GM23338 (cell line): Measurements from ENCODE around the gene MARCHF3. TPM values are rescaled to one million over a fixed set of nuclear protein-coding genes. Genes with fewer than 3 reads are reported as not detected.
A peak's percentile ranks its signal among the peaks of the same experiment; 100 is the strongest.

Experiments
- ATAC-seq: fragments of 200-7000 bp; cut with Tn5 transposase; 3 replicates; pipeline ENCODE4 v1.9.1; 2020
- DNase-seq: peaks from one replicate; pipeline ENCODE4 v3.0.0-alpha.2; 2015; ENCODE audit warnings: low spot score
- H2AFZ ChIP-seq: fragments of 200-600 bp; sonication (generic); 2 replicates; pipeline ENCODE4 v1.8.0; 2016; ENCODE audit warnings: antibody characterized with exemption, mild to moderate bottlenecking, moderate library complexity
- H3F3A ChIP-seq: fragments of 200-600 bp; sonication (generic); replicated peaks from 2 replicates; pipeline ENCODE4 v1.8.0; 2017; ENCODE audit warnings: antibody characterized with exemption, mixed run types, low read depth
- H3K27ac ChIP-seq: fragments of 200-600 bp; sonication (generic); 2 replicates; pipeline ENCODE4 v1.6.1; 2016; ENCODE audit warnings: low read depth
- H3K27me3 ChIP-seq: fragments of 200-600 bp; sonication (generic); 2 replicates; pipeline ENCODE4 v1.8.0; 2016; ENCODE audit warnings: mild to moderate bottlenecking, mixed run types, moderate library complexity; ENCODE audit not compliant: insufficient read depth
- H3K36me3 ChIP-seq: fragments of 200-600 bp; sonication (generic); 2 replicates; pipeline ENCODE4 v1.8.0; 2016; ENCODE audit warnings: mild to moderate bottlenecking; ENCODE audit not compliant: insufficient read depth
- H3K4me1 ChIP-seq: fragments of 200-600 bp; sonication (generic); 2 replicates; pipeline ENCODE4 v1.8.0; 2016; ENCODE audit warnings: mild to moderate bottlenecking, moderate library complexity; ENCODE audit not compliant: insufficient read depth
- H3K4me2 ChIP-seq: fragments of 200-600 bp; sonication (generic); 2 replicates; pipeline ENCODE4 v1.7.1; 2017; ENCODE audit warnings: mixed run types
- H3K4me3 ChIP-seq: fragments of 200-600 bp; sonication (generic); 2 replicates; pipeline ENCODE4 v1.6.1; 2016; ENCODE audit warnings: mixed run types
- H3K79me2 ChIP-seq: fragments of 200-600 bp; sonication (generic); replicated peaks from 2 replicates; pipeline ENCODE4 v1.8.0; 2017; ENCODE audit warnings: mild to moderate bottlenecking; ENCODE audit not compliant: insufficient read depth
- H3K9me2 ChIP-seq: fragments of 200-600 bp; sonication (generic); 2 replicates; pipeline ENCODE4 v1.8.0; 2017; ENCODE audit not compliant: insufficient read depth
- H4K20me1 ChIP-seq: fragments of 200-600 bp; sonication (generic); replicated peaks from 2 replicates; pipeline ENCODE4 v1.8.0; 2017; ENCODE audit warnings: mild to moderate bottlenecking; ENCODE audit not compliant: insufficient read depth
- H3K27ac Mint-ChIP-seq: 2 replicates; pipeline ENCODE4 v1.8.0; 2020; ENCODE audit warnings: inconsistent platforms, mild to moderate bottlenecking, moderate library complexity, mixed read lengths
- H3K27me3 Mint-ChIP-seq: 3 replicates; pipeline ENCODE4 v1.8.0; 2022; ENCODE audit warnings: low read depth, mild to moderate bottlenecking, moderate library complexity, mixed read lengths, inconsistent platforms; ENCODE audit not compliant: insufficient read depth, poor library complexity
- H3K36me3 Mint-ChIP-seq: 3 replicates; pipeline ENCODE4 v1.8.0; 2021; ENCODE audit warnings: low read depth, mild to moderate bottlenecking, inconsistent platforms, moderate library complexity, mixed read lengths
- H3K4me1 Mint-ChIP-seq: 3 replicates; pipeline ENCODE4 v1.8.0; 2020; ENCODE audit warnings: mild to moderate bottlenecking, inconsistent platforms, mixed read lengths
- H3K4me3 Mint-ChIP-seq: 3 replicates; pipeline ENCODE4 v1.8.0; 2021; ENCODE audit warnings: moderate library complexity, mild to moderate bottlenecking, inconsistent platforms, mixed read lengths
- H3K9me3 Mint-ChIP-seq: 3 replicates; pipeline ENCODE4 v1.8.0; 2020; ENCODE audit warnings: moderate library complexity, mild to moderate bottlenecking, inconsistent platforms, mixed read lengths
- CREB1 ChIP-seq: fragments of 250-450 bp; sonication (Bioruptor Pico); IDR thresholded peaks from 2 replicates; pipeline ENCODE4 v1.5.0; 2020; ENCODE audit warnings: low read depth, mild to moderate bottlenecking, moderate library complexity
- EZH2 ChIP-seq: fragments of 200-600 bp; sonication (generic); IDR thresholded peaks from one replicate; pipeline ENCODE4 v1.8.0; 2017; ENCODE audit warnings: antibody characterized with exemption, mild to moderate bottlenecking, low read depth; ENCODE audit not compliant: unreplicated experiment
- EZH2phosphoT487 ChIP-seq: fragments of 200-600 bp; sonication (generic); IDR thresholded peaks from one replicate; pipeline ENCODE4 v1.8.1; 2018; ENCODE audit warnings: antibody characterized with exemption; ENCODE audit not compliant: unreplicated experiment
- JUNB ChIP-seq: IDR thresholded peaks from one replicate; pipeline ENCODE4 v1.6.1; 2016; ENCODE audit warnings: antibody characterized with exemption; ENCODE audit not compliant: unreplicated experiment
- NANOG ChIP-seq: IDR thresholded peaks from 2 replicates; pipeline ENCODE4 v1.6.1; 2016; ENCODE audit warnings: antibody characterized with exemption, borderline replicate concordance
- POLR2AphosphoS5 ChIP-seq: IDR thresholded peaks from 2 replicates; pipeline ENCODE4 v1.6.1; 2016; ENCODE audit warnings: antibody characterized with exemption, low read depth
- STAT1 ChIP-seq: IDR thresholded peaks from one replicate; pipeline ENCODE4 v1.6.1; 2016; ENCODE audit warnings: antibody characterized with exemption; ENCODE audit not compliant: unreplicated experiment
- ZNF114 ChIP-seq: fragments of 250-450 bp; sonication (Bioruptor Pico); IDR thresholded peaks from 2 replicates; pipeline ENCODE4 v1.5.0; 2020; ENCODE audit warnings: mild to moderate bottlenecking, moderate library complexity
- ZNF331 ChIP-seq: fragments of 250-450 bp; sonication (Bioruptor Pico); IDR thresholded peaks from 2 replicates; pipeline ENCODE4 v1.5.0; 2020; ENCODE audit warnings: low read depth, mild to moderate bottlenecking, moderate library complexity
- polyA plus RNA-seq: library from polyadenylated mRNA; unstranded; fragments of >200 nt; fragmentation: Nextera tagmentation; extraction: Ambion mirVana; gene quantifications from 2 replicates; pipeline ENCODE4 v1.2.1, GENCODE V29; 2016
- total RNA-seq: library from RNA; depleted of rRNA; stranded (reverse); fragments of >200 nt; shearing (Covaris generic); gene quantifications from 2 replicates; pipeline ENCODE4 v1.2.3, GENCODE V29; 2014
- TF ChIP-seq, protein P1 (sequence below), 2 experiments: fragments of 200-600 bp in 1 of 2; sonication (generic) in 1 of 2; conservative IDR thresholded peaks; 2 replicates each; pipeline versions ENCODE4 v1.5.1 to v1.6.1; 2016 to 2017; ENCODE audit warnings: antibody characterized with exemption in 2 of 2, low read depth in 2 of 2, mild to moderate bottlenecking in 2 of 2, moderate library complexity in 1 of 2
- TF ChIP-seq, protein P2 (sequence below): IDR thresholded peaks from 2 replicates; pipeline ENCODE4 v1.6.1; 2016; ENCODE audit warnings: antibody characterized with exemption
- TF ChIP-seq, protein P3 (sequence below): IDR thresholded peaks from one replicate; pipeline ENCODE4 v1.6.1; 2018; ENCODE audit warnings: antibody characterized with exemption; ENCODE audit not compliant: unreplicated experiment

Gene MARCHF3
- total and polyA plus RNA-seq, 2 experiments from 2014 or later = 7.0 to 12.7 TPM

DNA sequence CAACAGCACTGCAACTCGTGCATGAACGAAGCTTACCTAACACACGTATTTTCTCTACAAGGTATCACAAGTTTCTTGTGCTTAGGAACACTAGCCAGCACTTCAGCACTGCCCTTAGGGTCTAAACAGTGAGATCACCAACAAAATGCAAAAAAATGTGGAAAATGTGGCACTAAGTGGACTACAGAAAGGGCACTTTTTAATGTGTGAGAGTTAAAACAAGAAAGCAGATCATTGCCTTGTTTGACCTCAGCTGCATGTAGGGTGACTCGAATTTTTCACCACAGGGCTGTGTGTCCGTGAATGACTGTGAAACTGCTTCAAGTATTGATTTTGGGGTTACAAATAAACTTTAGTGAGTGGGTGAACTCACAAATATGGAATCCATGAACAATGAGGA lies 90.5 kb downstream of the MARCHF3 start (continued):
- TF ChIP-seq, protein P1, sequence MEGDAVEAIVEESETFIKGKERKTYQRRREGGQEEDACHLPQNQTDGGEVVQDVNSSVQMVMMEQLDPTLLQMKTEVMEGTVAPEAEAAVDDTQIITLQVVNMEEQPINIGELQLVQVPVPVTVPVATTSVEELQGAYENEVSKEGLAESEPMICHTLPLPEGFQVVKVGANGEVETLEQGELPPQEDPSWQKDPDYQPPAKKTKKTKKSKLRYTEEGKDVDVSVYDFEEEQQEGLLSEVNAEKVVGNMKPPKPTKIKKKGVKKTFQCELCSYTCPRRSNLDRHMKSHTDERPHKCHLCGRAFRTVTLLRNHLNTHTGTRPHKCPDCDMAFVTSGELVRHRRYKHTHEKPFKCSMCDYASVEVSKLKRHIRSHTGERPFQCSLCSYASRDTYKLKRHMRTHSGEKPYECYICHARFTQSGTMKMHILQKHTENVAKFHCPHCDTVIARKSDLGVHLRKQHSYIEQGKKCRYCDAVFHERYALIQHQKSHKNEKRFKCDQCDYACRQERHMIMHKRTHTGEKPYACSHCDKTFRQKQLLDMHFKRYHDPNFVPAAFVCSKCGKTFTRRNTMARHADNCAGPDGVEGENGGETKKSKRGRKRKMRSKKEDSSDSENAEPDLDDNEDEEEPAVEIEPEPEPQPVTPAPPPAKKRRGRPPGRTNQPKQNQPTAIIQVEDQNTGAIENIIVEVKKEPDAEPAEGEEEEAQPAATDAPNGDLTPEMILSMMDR (conservative IDR thresholded peaks at IDR 0.05; ENCODE audit: low read depth in 2 of 2) = no peak
- TF ChIP-seq EZH2 (no peak), ZNF331 (CRISPR knock-in tag) (no peak), EZH2phosphoT487 (no peak), ZNF114 (CRISPR knock-in tag) (no peak), POLR2AphosphoS5 (no peak), NANOG (no peak), CREB1 (CRISPR knock-in tag) (no peak), JUNB (no peak), STAT1 (no peak)
- TF ChIP-seq, protein P2, sequence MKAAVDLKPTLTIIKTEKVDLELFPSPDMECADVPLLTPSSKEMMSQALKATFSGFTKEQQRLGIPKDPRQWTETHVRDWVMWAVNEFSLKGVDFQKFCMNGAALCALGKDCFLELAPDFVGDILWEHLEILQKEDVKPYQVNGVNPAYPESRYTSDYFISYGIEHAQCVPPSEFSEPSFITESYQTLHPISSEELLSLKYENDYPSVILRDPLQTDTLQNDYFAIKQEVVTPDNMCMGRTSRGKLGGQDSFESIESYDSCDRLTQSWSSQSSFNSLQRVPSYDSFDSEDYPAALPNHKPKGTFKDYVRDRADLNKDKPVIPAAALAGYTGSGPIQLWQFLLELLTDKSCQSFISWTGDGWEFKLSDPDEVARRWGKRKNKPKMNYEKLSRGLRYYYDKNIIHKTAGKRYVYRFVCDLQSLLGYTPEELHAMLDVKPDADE = no peak
- TF ChIP-seq, protein P3, sequence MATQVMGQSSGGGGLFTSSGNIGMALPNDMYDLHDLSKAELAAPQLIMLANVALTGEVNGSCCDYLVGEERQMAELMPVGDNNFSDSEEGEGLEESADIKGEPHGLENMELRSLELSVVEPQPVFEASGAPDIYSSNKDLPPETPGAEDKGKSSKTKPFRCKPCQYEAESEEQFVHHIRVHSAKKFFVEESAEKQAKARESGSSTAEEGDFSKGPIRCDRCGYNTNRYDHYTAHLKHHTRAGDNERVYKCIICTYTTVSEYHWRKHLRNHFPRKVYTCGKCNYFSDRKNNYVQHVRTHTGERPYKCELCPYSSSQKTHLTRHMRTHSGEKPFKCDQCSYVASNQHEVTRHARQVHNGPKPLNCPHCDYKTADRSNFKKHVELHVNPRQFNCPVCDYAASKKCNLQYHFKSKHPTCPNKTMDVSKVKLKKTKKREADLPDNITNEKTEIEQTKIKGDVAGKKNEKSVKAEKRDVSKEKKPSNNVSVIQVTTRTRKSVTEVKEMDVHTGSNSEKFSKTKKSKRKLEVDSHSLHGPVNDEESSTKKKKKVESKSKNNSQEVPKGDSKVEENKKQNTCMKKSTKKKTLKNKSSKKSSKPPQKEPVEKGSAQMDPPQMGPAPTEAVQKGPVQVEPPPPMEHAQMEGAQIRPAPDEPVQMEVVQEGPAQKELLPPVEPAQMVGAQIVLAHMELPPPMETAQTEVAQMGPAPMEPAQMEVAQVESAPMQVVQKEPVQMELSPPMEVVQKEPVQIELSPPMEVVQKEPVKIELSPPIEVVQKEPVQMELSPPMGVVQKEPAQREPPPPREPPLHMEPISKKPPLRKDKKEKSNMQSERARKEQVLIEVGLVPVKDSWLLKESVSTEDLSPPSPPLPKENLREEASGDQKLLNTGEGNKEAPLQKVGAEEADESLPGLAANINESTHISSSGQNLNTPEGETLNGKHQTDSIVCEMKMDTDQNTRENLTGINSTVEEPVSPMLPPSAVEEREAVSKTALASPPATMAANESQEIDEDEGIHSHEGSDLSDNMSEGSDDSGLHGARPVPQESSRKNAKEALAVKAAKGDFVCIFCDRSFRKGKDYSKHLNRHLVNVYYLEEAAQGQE = no peak

DNA sequence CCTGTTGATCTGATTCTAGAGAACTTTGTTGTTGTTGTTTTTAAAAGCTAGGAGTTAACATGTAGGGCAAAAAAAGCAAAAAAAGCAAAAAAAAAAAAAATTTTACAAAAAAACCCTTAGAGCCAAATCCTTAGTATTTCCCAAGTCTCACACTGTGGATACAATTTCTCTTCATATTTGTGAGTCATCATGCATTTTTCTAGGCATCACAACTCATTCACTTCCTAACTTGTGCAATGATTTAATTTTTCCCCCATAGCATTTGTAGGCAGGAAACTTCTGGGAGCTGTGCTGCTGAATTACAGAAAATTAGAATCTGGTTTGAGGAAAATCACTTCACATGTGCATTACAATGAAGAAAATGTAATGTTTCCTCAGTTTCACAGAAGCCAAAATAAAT lies 91.9 kb downstream of the MARCHF3 start:
- Histone ChIP-seq H3F3A (no peaks in the 10 kb centered on the region), H3K4me1 (peaks cover 11% of the 10 kb centered on the region), H3K4me2 (no peak overlapping the region), H3K9me2 (no peaks in the 10 kb centered on the region), H3K4me3 (no peak overlapping the region), H3K27ac (no peak overlapping the region; the same call in 1 of the 2 replicates), H4K20me1 (no peaks in the 10 kb centered on the region), H3K79me2 (no peaks in the 10 kb centered on the region), H3K36me3 (no peaks in the 10 kb centered on the region), H3K27me3 (no peaks in the 10 kb centered on the region), H2AFZ (no peak overlapping the region)
- H3K36me3 Mint-ChIP-seq = no peaks in the 10 kb centered on the region
- no peak for DNase-seq
- no peak overlapping the region for H3K4me3 Mint-ChIP-seq
- ATAC-seq = no peak
- H3K9me3 Mint-ChIP-seq = no peaks in the 10 kb centered on the region
- peaks cover 2% of the 10 kb centered on the region for H3K27me3 Mint-ChIP-seq
- peak overlapping the region; percentile 81; the same call in 1 of the 2 replicates for H3K27ac Mint-ChIP-seq
- H3K4me1 Mint-ChIP-seq = peaks cover 26% of the 10 kb centered on the region
- TF ChIP-seq POLR2AphosphoS5 = no peak
- no peak for TF ChIP-seq ZNF114 (CRISPR knock-in tag)
- TF ChIP-seq ZNF331 (CRISPR knock-in tag) = no peak
- TF ChIP-seq NANOG = no peak
- no peak for TF ChIP-seq STAT1
- TF ChIP-seq, protein P2 = no peak
- TF ChIP-seq EZH2 = no peak
- no peak for TF ChIP-seq EZH2phosphoT487
